Adrenal gland (tissue), 5 donors: Measurements from ENCODE around the gene LARGE1.

Experiments
- POLR2A ChIP-seq, 2 donors: fragments of 450-650 bp; IDR thresholded peaks; one replicate each; pipeline ENCODE4 v1.6.1; 2017; ENCODE audit warnings: antibody characterized with exemption in 2 of 2, mild to moderate bottlenecking in 2 of 2, moderate library complexity in 1 of 2
- TF ChIP-seq, protein P1 (sequence below), 6 experiments: fragments of 450-650 bp in 4 of 6; fragments of 200-600 bp in 2 of 6; sonication (generic) in 1 of 6; IDR thresholded peaks; 1 replicate in 5 of 6; 2 replicates in 1 of 6; pipeline versions ENCODE4 v1.5.1 to v1.8.0; 2016 to 2021; ENCODE audit warnings: antibody characterized with exemption in 6 of 6, mild to moderate bottlenecking in 2 of 6, moderate library complexity in 1 of 6
- donor health status: DM: no; HTN: no; CAD: no.

DNA sequence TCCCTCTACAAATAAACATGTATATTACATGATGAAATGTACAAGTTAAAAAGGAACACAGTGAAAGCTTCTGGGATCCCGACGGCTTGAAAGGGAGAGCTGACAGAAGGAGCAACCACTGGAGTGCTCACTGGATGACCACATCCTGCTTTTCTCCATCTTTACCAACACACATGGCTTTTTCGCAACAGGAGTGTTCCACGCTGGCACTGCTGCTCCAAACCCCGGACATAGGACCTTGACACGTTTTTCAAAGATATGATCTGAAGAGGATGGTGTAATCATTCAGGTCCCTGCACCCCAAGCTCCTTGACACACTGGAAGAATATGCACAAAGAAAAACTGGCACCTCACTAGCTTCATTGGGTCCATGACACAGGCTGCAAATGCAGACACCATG is 121.9 kb downstream of the LARGE1 start:
- TF ChIP-seq, protein P1, sequence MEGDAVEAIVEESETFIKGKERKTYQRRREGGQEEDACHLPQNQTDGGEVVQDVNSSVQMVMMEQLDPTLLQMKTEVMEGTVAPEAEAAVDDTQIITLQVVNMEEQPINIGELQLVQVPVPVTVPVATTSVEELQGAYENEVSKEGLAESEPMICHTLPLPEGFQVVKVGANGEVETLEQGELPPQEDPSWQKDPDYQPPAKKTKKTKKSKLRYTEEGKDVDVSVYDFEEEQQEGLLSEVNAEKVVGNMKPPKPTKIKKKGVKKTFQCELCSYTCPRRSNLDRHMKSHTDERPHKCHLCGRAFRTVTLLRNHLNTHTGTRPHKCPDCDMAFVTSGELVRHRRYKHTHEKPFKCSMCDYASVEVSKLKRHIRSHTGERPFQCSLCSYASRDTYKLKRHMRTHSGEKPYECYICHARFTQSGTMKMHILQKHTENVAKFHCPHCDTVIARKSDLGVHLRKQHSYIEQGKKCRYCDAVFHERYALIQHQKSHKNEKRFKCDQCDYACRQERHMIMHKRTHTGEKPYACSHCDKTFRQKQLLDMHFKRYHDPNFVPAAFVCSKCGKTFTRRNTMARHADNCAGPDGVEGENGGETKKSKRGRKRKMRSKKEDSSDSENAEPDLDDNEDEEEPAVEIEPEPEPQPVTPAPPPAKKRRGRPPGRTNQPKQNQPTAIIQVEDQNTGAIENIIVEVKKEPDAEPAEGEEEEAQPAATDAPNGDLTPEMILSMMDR (IDR thresholded peaks at IDR 0.05) = no peak
- no peak for TF ChIP-seq POLR2A (IDR thresholded peaks at IDR 0.05)
